K562 (cell line): ENCODE measurements around the gene SLC38A8. TPM values are rescaled to one million over a fixed set of nuclear protein-coding genes. Genes with fewer than 3 reads are reported as not detected.
A peak's percentile ranks its signal among the peaks of the same experiment; 100 is the strongest.

ENCODE experiments used
- CBFA2T3 ChIP-seq: fragments of 450-650 bp; IDR thresholded peaks from 2 replicates; pipeline ENCODE4 v1.6.1; 2017
- CREB1 ChIP-seq, 2 experiments: sonication (generic) in 1 of 2; formaldehyde crosslinking in 1 of 2; IDR thresholded peaks; 2 replicates each; pipeline versions ENCODE4 v1.6.1 to v1.8.0; 2012 to 2022; ENCODE audit warnings: inconsistent platforms in 1 of 2, mild to moderate bottlenecking in 1 of 2, missing genetic modification reagents in 1 of 2, moderate library complexity in 1 of 2
- ETV6 ChIP-seq, 3 experiments: fragments of 150-350 bp in 1 of 3; sonication (generic) in 1 of 3; formaldehyde crosslinking in 1 of 3; IDR thresholded peaks; 2 replicates each; pipeline versions ENCODE4 v1.6.1 to v1.8.0; 2014 to 2022; ENCODE audit warnings: borderline replicate concordance in 2 of 3, low read depth in 2 of 3, antibody characterized with exemption in 1 of 3, low read length in 1 of 3, mild to moderate bottlenecking in 1 of 3, missing genetic modification reagents in 1 of 3
- FOXA3 ChIP-seq, 2 experiments: fragments of 450-650 bp in 1 of 2; sonication (generic) in 1 of 2; formaldehyde crosslinking; IDR thresholded peaks in 1 of 2; conservative IDR thresholded peaks in 1 of 2; 2 replicates each; pipeline versions ENCODE4 v1.4.0 to v1.8.0; 2020 to 2022; ENCODE audit warnings: mild to moderate bottlenecking in 2 of 2, missing genetic modification reagents in 1 of 2
- GABPB2 ChIP-seq: fragments of 250-450 bp; sonication (Bioruptor Pico); conservative IDR thresholded peaks from 2 replicates; pipeline ENCODE4 v1.5.1; 2021; ENCODE audit warnings: mild to moderate bottlenecking
- JUN ChIP-seq, 2 experiments: sonication (generic) in 1 of 2; formaldehyde crosslinking in 1 of 2; IDR thresholded peaks; 2 replicates each; pipeline versions ENCODE4 v1.6.1 to v1.8.0; 2012 to 2022; ENCODE audit warnings: borderline replicate concordance in 2 of 2, mild to moderate bottlenecking in 2 of 2, improper control_type of control experiment in 1 of 2, low read depth in 1 of 2, low read length in 1 of 2, missing genetic modification reagents in 1 of 2
- MCM5 ChIP-seq: fragments of 450-650 bp; IDR thresholded peaks from 2 replicates; pipeline ENCODE4 v1.6.1; 2016; ENCODE audit warnings: low read depth
- MECOM ChIP-seq: fragments of 250-450 bp; sonication (Bioruptor Pico); IDR thresholded peaks from 2 replicates; pipeline ENCODE4 v1.8.0; 2022; ENCODE audit warnings: inconsistent platforms
- MXI1 ChIP-seq: IDR thresholded peaks from 2 replicates; pipeline ENCODE4 v1.6.1; 2011; ENCODE audit warnings: low read depth, mild to moderate bottlenecking, improper control_type of control experiment, low read length
- RBFOX2 ChIP-seq: fragments of 200-400 bp; formaldehyde crosslinking; IDR thresholded peaks from 2 replicates; pipeline ENCODE4 v1.6.1; 2017; ENCODE audit warnings: low read depth, mild to moderate bottlenecking, low read length, moderate library complexity
- SETDB1 ChIP-seq: IDR thresholded peaks from one replicate; pipeline ENCODE4 v1.6.1; 2012; ENCODE audit warnings: low read length, control low read depth, inconsistent platforms
- SMAD4 ChIP-seq: fragments of 250-450 bp; sonication (Bioruptor Pico); conservative IDR thresholded peaks from 2 replicates; pipeline ENCODE4 v1.8.0; 2021; ENCODE audit warnings: inconsistent platforms, mild to moderate bottlenecking, moderate library complexity
- ZEB2 ChIP-seq: fragments of 450-650 bp; IDR thresholded peaks from 2 replicates; pipeline ENCODE4 v1.6.1; 2016
- polyA plus RNA-seq, 8 experiments: library from polyadenylated mRNA; depleted of rRNA in 4 of 8; stranded (reverse) in 5 of 8; unstranded in 3 of 8; fragments of >200 nt; fragmentation: Nextera tagmentation in 2 of 8; fragmentation: Illumina TruSeq in 1 of 8; extraction: Ambion mirVana in 2 of 8; extraction: Trizol in 1 of 8; gene quantifications; 2 replicates each; pipeline versions ENCODE4 v1.2.1 to v1.2.3, GENCODE V29; 2011 to 2014; ENCODE audit warnings: inconsistent platforms in 1 of 8, missing spikeins in 1 of 8
- total RNA-seq, 7 experiments: library from RNA; depleted of rRNA in 6 of 7; stranded (reverse); fragments of >200 nt in 6 of 7; fragmentation: Illumina TruSeq in 2 of 7; extraction: Trizol in 2 of 7; gene quantifications; 2 replicates each; pipeline versions ENCODE4 v1.2.1 to v1.2.3, GENCODE V29; 2011 to 2021; ENCODE audit warnings: low replicate concordance in 1 of 7
- TF ChIP-seq, protein P1 (sequence below), 2 experiments: fragments of 450-650 bp; conservative IDR thresholded peaks; 2 replicates each; pipeline ENCODE4 v1.6.1; 2017; ENCODE audit warnings: mild to moderate bottlenecking in 2 of 2, moderate library complexity in 2 of 2
- TF ChIP-seq, protein P2 (sequence below): sonication (generic); formaldehyde crosslinking; IDR thresholded peaks from 2 replicates; pipeline ENCODE4 v1.9.0; 2022; ENCODE audit warnings: mild to moderate bottlenecking, missing genetic modification reagents
- TF ChIP-seq, protein P3 (sequence below): sonication (generic); formaldehyde crosslinking; IDR thresholded peaks from 2 replicates; pipeline ENCODE4 v1.4.0; 2020; ENCODE audit warnings: mild to moderate bottlenecking, missing genetic modification reagents
- TF ChIP-seq, protein P4 (sequence below): sonication (generic); formaldehyde crosslinking; IDR thresholded peaks from 2 replicates; pipeline ENCODE4 v1.8.0; 2023; ENCODE audit warnings: mild to moderate bottlenecking, missing genetic modification reagents

SLC38A8 gene
- total and polyA plus RNA-seq, 9 of the 15 experiments (the other 6 are each of a cell fraction or from before 2014, with no cell fraction given) = 0.28 TPM; not detected in 8

DNA sequence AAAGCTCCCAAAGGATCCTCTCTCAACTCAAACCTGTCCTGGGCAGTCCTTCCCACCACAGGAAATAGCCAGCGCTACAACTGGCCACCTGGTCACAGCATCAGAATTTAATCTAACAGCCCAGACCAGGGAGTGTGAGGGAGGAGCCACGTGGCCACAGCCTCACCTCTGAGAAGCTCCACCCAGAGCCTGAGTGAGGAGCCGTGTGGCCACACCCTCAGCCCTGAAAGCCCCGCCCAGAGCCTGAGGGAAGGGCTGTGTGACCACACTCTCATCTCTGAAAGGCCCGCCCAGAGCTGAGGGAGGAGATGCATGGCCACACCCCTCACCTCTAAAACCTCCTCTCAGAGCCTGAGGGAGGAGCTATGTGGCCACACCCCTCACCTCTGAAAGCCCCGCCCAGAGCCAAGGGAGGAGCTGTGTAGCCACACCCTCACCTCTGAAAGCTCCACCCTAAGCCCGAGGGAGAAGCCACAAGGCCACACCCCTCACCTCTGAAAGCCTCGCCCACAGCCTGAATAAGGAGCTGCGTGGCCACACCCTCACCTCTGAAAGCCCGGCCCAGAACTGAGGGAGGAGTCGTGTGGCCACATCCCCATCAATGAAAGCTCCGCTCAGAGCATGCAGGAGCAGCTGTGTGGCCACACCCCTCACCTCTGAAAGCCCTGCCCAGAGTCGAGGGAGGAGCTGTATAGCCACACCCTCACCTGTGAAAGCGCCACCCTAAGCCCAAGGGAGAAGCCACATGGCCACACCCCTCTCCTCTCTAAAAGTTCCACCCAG lies 28.6 kb downstream of the SLC38A8 start (continued):
- TF ChIP-seq, protein P1, sequence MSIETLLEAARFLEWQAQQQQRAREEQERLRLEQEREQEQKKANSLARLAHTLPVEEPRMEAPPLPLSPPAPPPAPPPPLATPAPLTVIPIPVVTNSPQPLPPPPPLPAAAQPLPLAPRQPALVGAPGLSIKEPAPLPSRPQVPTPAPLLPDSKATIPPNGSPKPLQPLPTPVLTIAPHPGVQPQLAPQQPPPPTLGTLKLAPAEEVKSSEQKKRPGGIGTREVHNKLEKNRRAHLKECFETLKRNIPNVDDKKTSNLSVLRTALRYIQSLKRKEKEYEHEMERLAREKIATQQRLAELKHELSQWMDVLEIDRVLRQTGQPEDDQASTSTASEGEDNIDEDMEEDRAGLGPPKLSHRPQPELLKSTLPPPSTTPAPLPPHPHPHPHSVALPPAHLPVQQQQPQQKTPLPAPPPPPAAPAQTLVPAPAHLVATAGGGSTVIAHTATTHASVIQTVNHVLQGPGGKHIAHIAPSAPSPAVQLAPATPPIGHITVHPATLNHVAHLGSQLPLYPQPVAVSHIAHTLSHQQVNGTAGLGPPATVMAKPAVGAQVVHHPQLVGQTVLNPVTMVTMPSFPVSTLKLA (conservative IDR thresholded peaks at IDR 0.05) = peak; percentile 80 to 91
- TF ChIP-seq MECOM (CRISPR knock-in tag) (no peak), FOXA3 (CRISPR knock-in tag; conservative IDR thresholded peaks at IDR 0.05 in 1 of 2, IDR thresholded peaks at IDR 0.05 in 1 of 2) (no peak), ZEB2 (peak; percentile 63; the same call in 1 of the 2 replicates), CREB1 (IDR thresholded peaks at IDR 0.05) (peak; percentile 15; the same call in 1 of the 2 replicates), CREB1 (CRISPR knock-in tag; IDR thresholded peaks at IDR 0.05) (no peak), MCM5 (no peak), JUN (IDR thresholded peaks at IDR 0.05; ENCODE audit: borderline replicate concordance, low read depth, low read length) (peak; percentile 60; the same call in 1 of the 2 replicates), JUN (CRISPR knock-in tag; IDR thresholded peaks at IDR 0.05; ENCODE audit: borderline replicate concordance) (no peak), RBFOX2 (peak; percentile 43), CBFA2T3 (peak; percentile 86), MXI1 (no peak; the same call in 1 of the 2 replicates), GABPB2 (no peak), SMAD4 (CRISPR knock-in tag) (no peak), SETDB1 (peak; percentile 18), ETV6 (IDR thresholded peaks at IDR 0.05; ENCODE audit: borderline replicate concordance in 1 of 2, low read depth in 2 of 2, low read length in 1 of 2) (no peak), ETV6 (CRISPR knock-in tag; IDR thresholded peaks at IDR 0.05; ENCODE audit: borderline replicate concordance) (no peak)
- TF ChIP-seq, protein P2, sequence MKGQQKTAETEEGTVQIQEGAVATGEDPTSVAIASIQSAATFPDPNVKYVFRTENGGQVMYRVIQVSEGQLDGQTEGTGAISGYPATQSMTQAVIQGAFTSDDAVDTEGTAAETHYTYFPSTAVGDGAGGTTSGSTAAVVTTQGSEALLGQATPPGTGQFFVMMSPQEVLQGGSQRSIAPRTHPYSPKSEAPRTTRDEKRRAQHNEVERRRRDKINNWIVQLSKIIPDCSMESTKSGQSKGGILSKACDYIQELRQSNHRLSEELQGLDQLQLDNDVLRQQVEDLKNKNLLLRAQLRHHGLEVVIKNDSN (CRISPR knock-in tag) = peak; percentile 93
- TF ChIP-seq, protein P3, sequence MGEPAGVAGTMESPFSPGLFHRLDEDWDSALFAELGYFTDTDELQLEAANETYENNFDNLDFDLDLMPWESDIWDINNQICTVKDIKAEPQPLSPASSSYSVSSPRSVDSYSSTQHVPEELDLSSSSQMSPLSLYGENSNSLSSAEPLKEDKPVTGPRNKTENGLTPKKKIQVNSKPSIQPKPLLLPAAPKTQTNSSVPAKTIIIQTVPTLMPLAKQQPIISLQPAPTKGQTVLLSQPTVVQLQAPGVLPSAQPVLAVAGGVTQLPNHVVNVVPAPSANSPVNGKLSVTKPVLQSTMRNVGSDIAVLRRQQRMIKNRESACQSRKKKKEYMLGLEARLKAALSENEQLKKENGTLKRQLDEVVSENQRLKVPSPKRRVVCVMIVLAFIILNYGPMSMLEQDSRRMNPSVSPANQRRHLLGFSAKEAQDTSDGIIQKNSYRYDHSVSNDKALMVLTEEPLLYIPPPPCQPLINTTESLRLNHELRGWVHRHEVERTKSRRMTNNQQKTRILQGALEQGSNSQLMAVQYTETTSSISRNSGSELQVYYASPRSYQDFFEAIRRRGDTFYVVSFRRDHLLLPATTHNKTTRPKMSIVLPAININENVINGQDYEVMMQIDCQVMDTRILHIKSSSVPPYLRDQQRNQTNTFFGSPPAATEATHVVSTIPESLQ (CRISPR knock-in tag) = no peak
- TF ChIP-seq, protein P4, sequence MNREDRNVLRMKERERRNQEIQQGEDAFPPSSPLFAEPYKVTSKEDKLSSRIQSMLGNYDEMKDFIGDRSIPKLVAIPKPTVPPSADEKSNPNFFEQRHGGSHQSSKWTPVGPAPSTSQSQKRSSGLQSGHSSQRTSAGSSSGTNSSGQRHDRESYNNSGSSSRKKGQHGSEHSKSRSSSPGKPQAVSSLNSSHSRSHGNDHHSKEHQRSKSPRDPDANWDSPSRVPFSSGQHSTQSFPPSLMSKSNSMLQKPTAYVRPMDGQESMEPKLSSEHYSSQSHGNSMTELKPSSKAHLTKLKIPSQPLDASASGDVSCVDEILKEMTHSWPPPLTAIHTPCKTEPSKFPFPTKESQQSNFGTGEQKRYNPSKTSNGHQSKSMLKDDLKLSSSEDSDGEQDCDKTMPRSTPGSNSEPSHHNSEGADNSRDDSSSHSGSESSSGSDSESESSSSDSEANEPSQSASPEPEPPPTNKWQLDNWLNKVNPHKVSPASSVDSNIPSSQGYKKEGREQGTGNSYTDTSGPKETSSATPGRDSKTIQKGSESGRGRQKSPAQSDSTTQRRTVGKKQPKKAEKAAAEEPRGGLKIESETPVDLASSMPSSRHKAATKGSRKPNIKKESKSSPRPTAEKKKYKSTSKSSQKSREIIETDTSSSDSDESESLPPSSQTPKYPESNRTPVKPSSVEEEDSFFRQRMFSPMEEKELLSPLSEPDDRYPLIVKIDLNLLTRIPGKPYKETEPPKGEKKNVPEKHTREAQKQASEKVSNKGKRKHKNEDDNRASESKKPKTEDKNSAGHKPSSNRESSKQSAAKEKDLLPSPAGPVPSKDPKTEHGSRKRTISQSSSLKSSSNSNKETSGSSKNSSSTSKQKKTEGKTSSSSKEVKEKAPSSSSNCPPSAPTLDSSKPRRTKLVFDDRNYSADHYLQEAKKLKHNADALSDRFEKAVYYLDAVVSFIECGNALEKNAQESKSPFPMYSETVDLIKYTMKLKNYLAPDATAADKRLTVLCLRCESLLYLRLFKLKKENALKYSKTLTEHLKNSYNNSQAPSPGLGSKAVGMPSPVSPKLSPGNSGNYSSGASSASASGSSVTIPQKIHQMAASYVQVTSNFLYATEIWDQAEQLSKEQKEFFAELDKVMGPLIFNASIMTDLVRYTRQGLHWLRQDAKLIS (CRISPR knock-in tag) = no peak
